Measurements from ENCODE around the gene STK38.
"Not testable (repeated sequence)": the region's sequence is repeated elsewhere in the genome, so short reads cannot be mapped to it uniquely, and the experiment has no call there.

Gene STK38

GRCh38 chr6:36576578-36576977, 29.3 kb upstream of the STK38 start (continued):
- TF ChIP-seq ZC3H10 (CRISPR knock-in tag; IDR thresholded peaks at IDR 0.05) (no peak), ISL1 (CRISPR knock-in tag; IDR thresholded peaks at IDR 0.05) (no peak), BACH2 (CRISPR knock-in tag; IDR thresholded peaks at IDR 0.05; ENCODE audit: borderline replicate concordance) (no peak)

- TF ChIP-seq ISL1 (CRISPR knock-in tag; IDR thresholded peaks at IDR 0.05) = no peak
- TF ChIP-seq ZNF70 (CRISPR knock-in tag; IDR thresholded peaks at IDR 0.05) = no peak
- no peak for TF ChIP-seq PATZ1 (CRISPR knock-in tag; IDR thresholded peaks at IDR 0.05; ENCODE audit: borderline replicate concordance)
- TF ChIP-seq ZNF565 (CRISPR knock-in tag; conservative IDR thresholded peaks at IDR 0.05; ENCODE audit: low read depth) = no peak
- no peak for TF ChIP-seq CREB5 (CRISPR knock-in tag; IDR thresholded peaks at IDR 0.05; ENCODE audit: low read depth)
- no peak for TF ChIP-seq TOX (CRISPR knock-in tag; IDR thresholded peaks at IDR 0.05; ENCODE audit: borderline replicate concordance)
- no peak for TF ChIP-seq ZFP30 (CRISPR knock-in tag; IDR thresholded peaks at IDR 0.05)
- no peak for TF ChIP-seq ZC3H10 (CRISPR knock-in tag; IDR thresholded peaks at IDR 0.05)
- TF ChIP-seq ARNTL (CRISPR knock-in tag; IDR thresholded peaks at IDR 0.05; ENCODE audit: borderline replicate concordance, low read depth) = no peak
- TF ChIP-seq PPARA (CRISPR knock-in tag; IDR thresholded peaks at IDR 0.05; ENCODE audit: borderline replicate concordance) = no peak
- no peak for TF ChIP-seq ZFP3 (CRISPR knock-in tag; IDR thresholded peaks at IDR 0.05)
- TF ChIP-seq SNAI2 (CRISPR knock-in tag; IDR thresholded peaks at IDR 0.05) = no peak
- TF ChIP-seq TSHZ2 (CRISPR knock-in tag; IDR thresholded peaks at IDR 0.05) = no peak
- no peak for TF ChIP-seq BACH2 (CRISPR knock-in tag; IDR thresholded peaks at IDR 0.05; ENCODE audit: borderline replicate concordance)
- no peak for TF ChIP-seq POU6F1 (CRISPR knock-in tag; IDR thresholded peaks at IDR 0.05; ENCODE audit: borderline replicate concordance, low read depth)
- no peak for TF ChIP-seq ZNF8 (CRISPR knock-in tag; IDR thresholded peaks at IDR 0.05)
- no peak for ATAC-seq
These were observed 27.4 kb upstream of the STK38 start for GRCh38 chr6:36574679-36575078.

- not testable (repeated sequence) for ATAC-seq
These were observed 25.4 kb upstream of the STK38 start for GRCh38 chr6:36572353-36573311.

GRCh38 chr6:36571122-36572043, 24.1 kb upstream of the STK38 start:
- TF ChIP-seq CSRNP3 (CRISPR knock-in tag; IDR thresholded peaks at IDR 0.05) (no peak), TOX (CRISPR knock-in tag; IDR thresholded peaks at IDR 0.05; ENCODE audit: borderline replicate concordance) (no peak), ZNF565 (CRISPR knock-in tag; conservative IDR thresholded peaks at IDR 0.05; ENCODE audit: low read depth) (no peak)
- ATAC-seq = no peak
